Peyer's patch (tissue), 4 donors: ENCODE results near the gene THRAP3. TPM values are rescaled to one million over a fixed set of nuclear protein-coding genes. Genes with fewer than 3 reads are reported as not detected.

Source experiments
- DNase-seq, 3 donors: peaks; one replicate each; pipeline ENCODE4 v3.0.0-alpha.2; 2017 to 2019
- H3K27ac ChIP-seq, 4 donors: fragments of 200-600 bp; sonication (generic); one replicate each; pipeline ENCODE4 v1.5.1; 2016 to 2019
- H3K27me3 ChIP-seq, 2 donors: fragments of 200-600 bp; sonication (generic); one replicate each; pipeline ENCODE4 v1.5.1; 2019
- H3K36me3 ChIP-seq, 3 donors: fragments of 200-600 bp; sonication (generic); one replicate each; pipeline ENCODE4 v1.5.1; 2016 to 2019
- H3K4me1 ChIP-seq, 4 donors: fragments of 200-600 bp; sonication (generic); one replicate each; pipeline ENCODE4 v1.5.1; 2016 to 2019
- H3K4me3 ChIP-seq, 4 donors: fragments of 200-600 bp; sonication (generic); 1 replicate in 3 of 4; 2 replicates in 1 of 4; pipeline ENCODE4 v1.5.1; 2016 to 2019; ENCODE audit warnings: mild to moderate bottlenecking in 1 of 4
- H3K9me3 ChIP-seq, 4 donors: fragments of 200-600 bp; sonication (generic); one replicate each; pipeline ENCODE4 v1.5.1; 2016 to 2019; ENCODE audit warnings: mild to moderate bottlenecking in 1 of 4
- CTCF ChIP-seq, 6 experiments: fragments of 450-650 bp in 4 of 6; fragments of 200-600 bp in 2 of 6; sonication (generic) in 1 of 6; IDR thresholded peaks; one replicate each; pipeline ENCODE4 v1.5.1; 2017 to 2019; ENCODE audit warnings: antibody characterized with exemption in 6 of 6, mild to moderate bottlenecking in 3 of 6, moderate library complexity in 1 of 6
- POLR2A ChIP-seq, 2 donors: fragments of 450-650 bp; IDR thresholded peaks; one replicate each; pipeline ENCODE4 v1.5.1; 2017; ENCODE audit warnings: antibody characterized with exemption in 2 of 2, mild to moderate bottlenecking in 2 of 2, moderate library complexity in 2 of 2
- total RNA-seq, 4 donors: library from RNA; depleted of rRNA; stranded (reverse); fragments of >200 nt; gene quantifications; one replicate each; pipeline ENCODE4 v1.1.0, GENCODE V29; 2016

The THRAP3 gene
- total RNA-seq, 4 donors from 2014 or later = 49.5 to 99.0 (median 64.4) TPM

- Histone ChIP-seq H3K27ac (peak overlapping the region in 1 of 4 donors; percentile 0), H3K4me3 (no peak overlapping the region), H3K4me1 (peaks cover 0 to 7% (median 0%) of the 10 kb centered on the region in 4 donors), H3K9me3 (no peaks in the 10 kb centered on the region), H3K36me3 (peaks cover 0 to 74% (median 0%) of the 10 kb centered on the region in 3 donors), H3K27me3 (no peaks in the 10 kb centered on the region)
- no peak for TF ChIP-seq POLR2A (IDR thresholded peaks at IDR 0.05)
- peak; percentile 49 to 84 (median 76) for TF ChIP-seq CTCF (IDR thresholded peaks at IDR 0.05)
- DNase-seq = peak in 2 of 3 donors; percentile 78 to 87
Observed at GRCh38 chr1:36285443-36286101, 61.3 kb downstream of the THRAP3 start.

- Histone ChIP-seq H3K36me3 (peaks cover 0 to 85% (median 0%) of the 10 kb centered on the region in 3 donors), H3K27me3 (no peaks in the 10 kb centered on the region), H3K27ac (no peak overlapping the region), H3K4me3 (no peak overlapping the region), H3K9me3 (no peaks in the 10 kb centered on the region), H3K4me1 (peaks cover 0 to 7% (median 0%) of the 10 kb centered on the region in 4 donors)
- DNase-seq = no peak
- TF ChIP-seq CTCF (IDR thresholded peaks at IDR 0.05) = no peak
- TF ChIP-seq POLR2A (IDR thresholded peaks at IDR 0.05) = no peak
Observed at GRCh38 chr1:36286802-36287201, 62.6 kb downstream of the THRAP3 start.

- H3K4me1 ChIP-seq = peaks cover 0 to 7% (median 0%) of the 10 kb centered on the region in 4 donors
- no peak for TF ChIP-seq POLR2A (IDR thresholded peaks at IDR 0.05)
- no peak for TF ChIP-seq CTCF (IDR thresholded peaks at IDR 0.05)
Observed at GRCh38 chr1:36287595-36287994, 63.4 kb downstream of the THRAP3 start.

GRCh38 chr1:36295390-36295789 lies 71.1 kb downstream of the THRAP3 start:
- TF ChIP-seq POLR2A (IDR thresholded peaks at IDR 0.05) (no peak), CTCF (IDR thresholded peaks at IDR 0.05) (no peak)
- Histone ChIP-seq H3K4me1 (no peaks in the 10 kb centered on the region), H3K36me3 (peaks cover 0 to 78% (median 0%) of the 10 kb centered on the region in 3 donors), H3K4me3 (no peak overlapping the region), H3K27me3 (no peaks in the 10 kb centered on the region), H3K9me3 (no peaks in the 10 kb centered on the region), H3K27ac (no peak overlapping the region)
- no peak for DNase-seq

More at GRCh38 chr1:36287595-36287994, 63.4 kb downstream of the THRAP3 start:
- no peaks in the 10 kb centered on the region for H3K27me3 ChIP-seq
- no peak overlapping the region for H3K4me3 ChIP-seq
- H3K36me3 ChIP-seq = peaks cover 0 to 87% (median 0%) of the 10 kb centered on the region in 3 donors
- no peaks in the 10 kb centered on the region for H3K9me3 ChIP-seq
- H3K27ac ChIP-seq = no peak overlapping the region
- no peak for DNase-seq

- H3K9me3 ChIP-seq = no peaks in the 10 kb centered on the region
- peaks cover 0 to 79% (median 0%) of the 10 kb centered on the region in 3 donors for H3K36me3 ChIP-seq
- H3K4me3 ChIP-seq = no peak overlapping the region
- H3K4me1 ChIP-seq = peaks cover 0 to 7% (median 0%) of the 10 kb centered on the region in 4 donors
- H3K27me3 ChIP-seq = no peaks in the 10 kb centered on the region
- H3K27ac ChIP-seq = no peak overlapping the region
- TF ChIP-seq POLR2A (IDR thresholded peaks at IDR 0.05) (no peak), CTCF (IDR thresholded peaks at IDR 0.05) (no peak)
- DNase-seq = no peak
Observed at GRCh38 chr1:36297062-36297461, 72.8 kb downstream of the THRAP3 start.
